OCI-LY3 (cell line): ENCODE data around the gene POU2F2.

Experiments used
- CTCF ChIP-seq: fragments of 200-600, 300-600 bp; sonication (generic); IDR thresholded peaks from 2 replicates; pipeline ENCODE4 v1.5.1; 2014; ENCODE audit warnings: antibody characterized with exemption, low read length, low read depth
- EZH2phosphoT487 ChIP-seq: fragments of 200-600 bp; shearing (Covaris generic); IDR thresholded peaks from 2 replicates; pipeline ENCODE4 v1.6.1; 2018; ENCODE audit warnings: antibody characterized with exemption, mixed run types, low read depth

DNA sequence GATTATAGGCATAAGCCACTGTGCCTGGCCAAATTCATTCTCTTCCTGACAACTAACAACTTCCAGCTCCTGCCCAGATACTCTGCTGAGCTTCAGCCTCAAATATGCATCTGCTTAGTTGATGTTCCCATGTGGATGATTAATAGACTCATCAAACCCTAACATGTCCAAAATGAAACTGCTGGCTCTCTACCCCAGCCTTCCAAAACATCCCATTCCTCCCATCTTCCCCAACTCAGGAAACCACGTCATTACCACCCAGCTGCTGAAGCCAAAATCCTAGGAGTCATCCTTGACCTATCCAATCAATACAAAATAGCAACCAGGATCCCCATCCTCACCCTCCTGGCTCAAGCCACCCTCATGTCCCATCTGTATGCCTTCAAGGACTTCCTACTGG, 20.9 kb downstream of the POU2F2 start:
- TF ChIP-seq CTCF (no peak), EZH2phosphoT487 (no peak)
